HepG2 (cell line): ENCODE measurements around the gene PCNX1. TPM values are rescaled to one million over a fixed set of nuclear protein-coding genes. Genes with fewer than 3 reads are reported as not detected.
A peak's percentile ranks its signal among the peaks of the same experiment; 100 is the strongest.

Experiments
- ARHGAP35 ChIP-seq: sonication (generic); formaldehyde crosslinking; IDR thresholded peaks from 2 replicates; pipeline ENCODE4 v1.9.0; 2022; ENCODE audit warnings: mild to moderate bottlenecking, inconsistent platforms, moderate library complexity, missing genetic modification reagents, borderline replicate concordance
- ARNT2 ChIP-seq: sonication (generic); formaldehyde crosslinking; IDR thresholded peaks from 2 replicates; pipeline ENCODE4 v1.8.0; 2022; ENCODE audit warnings: mild to moderate bottlenecking, low read depth, missing genetic modification reagents, moderate library complexity
- GABPB1 ChIP-seq: IDR thresholded peaks from 2 replicates; pipeline ENCODE4 v1.6.1; 2016; ENCODE audit warnings: mild to moderate bottlenecking, missing genetic modification reagents, moderate library complexity, missing compliant biosample characterization
- HNF4A ChIP-seq: sonication (generic); formaldehyde crosslinking; IDR thresholded peaks from 2 replicates; pipeline ENCODE4 v1.4.0; 2020; ENCODE audit warnings: missing genetic modification reagents
- NCOA1 ChIP-seq: sonication (generic); formaldehyde crosslinking; IDR thresholded peaks from 2 replicates; pipeline ENCODE4 v1.9.0; 2021; ENCODE audit warnings: missing genetic modification reagents
- NONO ChIP-seq, 2 experiments: fragments of 450-650 bp in 1 of 2; sonication (generic) in 1 of 2; formaldehyde crosslinking in 1 of 2; IDR thresholded peaks in 1 of 2; conservative IDR thresholded peaks in 1 of 2; 2 replicates each; pipeline versions ENCODE4 v1.6.1 to v1.8.0; 2017 to 2022; ENCODE audit warnings: mild to moderate bottlenecking in 1 of 2, missing genetic modification reagents in 1 of 2, moderate library complexity in 1 of 2
- RBM39 ChIP-seq: fragments of 200-400 bp; formaldehyde crosslinking; IDR thresholded peaks from one replicate; pipeline ENCODE4 v1.6.1; 2018; ENCODE audit warnings: antibody characterized with exemption, mild to moderate bottlenecking, low read depth, low read length; ENCODE audit not compliant: poor library complexity, severe bottlenecking
- RXRA ChIP-seq: sonication (generic); formaldehyde crosslinking; IDR thresholded peaks from 2 replicates; pipeline ENCODE4 v1.5.1; 2020; ENCODE audit warnings: missing genetic modification reagents
- ZFP36L1 ChIP-seq: sonication (generic); formaldehyde crosslinking; IDR thresholded peaks from 2 replicates; pipeline ENCODE4 v1.8.0; 2022; ENCODE audit warnings: mild to moderate bottlenecking, missing genetic modification reagents, moderate library complexity
- ZNF207 ChIP-seq: fragments of 450-650 bp; IDR thresholded peaks from 2 replicates; pipeline ENCODE4 v1.6.1; 2016; ENCODE audit warnings: antibody characterized with exemption, borderline replicate concordance
- ZNF296 ChIP-seq: sonication (generic); formaldehyde crosslinking; conservative IDR thresholded peaks from 2 replicates; pipeline ENCODE4 v1.5.0; 2020; ENCODE audit warnings: mild to moderate bottlenecking, missing genetic modification reagents
- ZNF687 ChIP-seq: sonication (generic); formaldehyde crosslinking; IDR thresholded peaks from 2 replicates; pipeline ENCODE4 v1.5.1; 2020; ENCODE audit warnings: mild to moderate bottlenecking, missing genetic modification reagents, moderate library complexity
- ZNF816 ChIP-seq: sonication (generic); formaldehyde crosslinking; IDR thresholded peaks from 2 replicates; pipeline ENCODE4 v1.8.0; 2022; ENCODE audit warnings: missing genetic modification reagents, mild to moderate bottlenecking, borderline replicate concordance
- ZSCAN12 ChIP-seq: sonication (generic); formaldehyde crosslinking; IDR thresholded peaks from 2 replicates; pipeline ENCODE4 v1.9.0; 2021; ENCODE audit warnings: mild to moderate bottlenecking, missing genetic modification reagents
- ZXDC ChIP-seq: sonication (generic); formaldehyde crosslinking; IDR thresholded peaks from 2 replicates; pipeline ENCODE4 v1.5.0; 2020; ENCODE audit warnings: mild to moderate bottlenecking, missing genetic modification reagents
- polyA plus RNA-seq, 8 experiments: library from polyadenylated mRNA; depleted of rRNA in 3 of 8; stranded (reverse) in 7 of 8; unstranded in 1 of 8; fragments of >200 nt; fragmentation: Illumina TruSeq in 4 of 8; extraction: Trizol in 4 of 8; gene quantifications; 2 replicates each; pipeline versions ENCODE4 v1.2.1 to v1.2.3, GENCODE V29; 2011 to 2016; ENCODE audit warnings: low read depth in 4 of 8, missing spikeins in 1 of 8, mixed read lengths in 1 of 8; ENCODE audit not compliant: insufficient read depth in 1 of 8
- total RNA-seq, 5 experiments: library from RNA; depleted of rRNA; stranded (reverse); fragments of >200 nt; fragmentation: Illumina TruSeq; extraction: Trizol; gene quantifications; 2 replicates each; pipeline ENCODE4 v1.2.3, GENCODE V29; 2016; ENCODE audit warnings: low read depth in 1 of 5
- TF ChIP-seq, protein P1 (sequence below): fragments of 450-650 bp; IDR thresholded peaks from 2 replicates; pipeline ENCODE4 v1.6.1; 2016
- TF ChIP-seq, protein P2 (sequence below): sonication (generic); formaldehyde crosslinking; conservative IDR thresholded peaks from 2 replicates; pipeline ENCODE4 v1.4.0; 2020; ENCODE audit warnings: missing genetic modification reagents

Gene PCNX1
- total and polyA plus RNA-seq, 2 of the 13 experiments (the other 11 are each of a cell fraction or from before 2014, with no cell fraction given), result 24.9 to 30.3 TPM

DNA sequence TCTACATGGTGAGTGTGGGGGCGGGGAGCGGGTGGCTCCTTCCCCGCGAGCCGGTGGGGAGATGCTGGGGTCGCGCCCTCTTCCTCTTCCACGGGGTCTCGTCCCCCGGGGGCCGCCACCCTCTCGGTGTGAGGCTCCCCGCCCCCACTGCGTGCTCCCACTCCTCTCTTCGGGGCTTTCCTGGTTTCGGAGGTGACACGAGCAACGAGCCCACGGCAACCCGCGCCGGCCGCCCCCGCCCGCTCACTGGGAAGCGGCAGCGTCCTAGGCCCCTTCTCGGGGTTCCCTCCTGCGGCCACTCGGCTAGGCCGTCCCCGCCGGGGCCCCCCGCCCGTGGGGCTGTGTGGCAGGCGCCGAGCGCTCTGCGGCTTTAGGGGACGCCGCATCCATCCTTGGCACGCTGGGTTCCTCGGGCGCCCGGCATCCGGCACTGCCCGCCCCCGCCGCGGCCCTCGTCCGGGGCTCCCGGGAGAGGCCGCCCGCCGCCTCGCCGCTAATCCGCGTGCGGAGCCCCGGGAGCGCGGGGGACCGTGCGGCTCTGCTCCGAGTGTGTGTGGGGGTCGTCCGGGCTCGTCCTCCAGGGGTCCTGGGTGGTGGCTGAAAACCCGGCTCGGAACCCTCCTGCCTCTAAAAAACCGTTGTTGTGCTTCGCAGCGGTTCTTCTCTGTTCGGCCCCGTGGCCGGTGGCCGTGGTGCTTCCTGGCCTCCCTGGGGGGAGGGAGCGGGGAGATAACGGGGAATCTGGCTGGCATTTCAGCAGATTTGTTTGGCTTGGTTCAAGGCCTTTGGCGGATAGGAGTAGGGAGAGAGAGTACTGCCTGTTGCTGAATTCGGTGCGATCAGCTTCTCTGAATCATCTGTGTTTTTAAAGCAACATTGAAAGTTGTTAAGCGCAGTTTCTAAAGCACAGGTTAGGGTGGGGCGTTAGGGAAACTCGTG lies 1.0 kb downstream of the PCNX1 start (continued):
- TF ChIP-seq ZXDC (CRISPR knock-in tag) (0 out of 2 replicates have a peak, but pooled peaks have one; percentile 10), ZNF687 (CRISPR knock-in tag) (peak; percentile 78), RXRA (CRISPR knock-in tag) (0 out of 2 replicates have a peak, but pooled peaks have one; percentile 19), ZNF296 (CRISPR knock-in tag) (no peak), NONO (IDR thresholded peaks at IDR 0.05) (no peak), NONO (CRISPR knock-in tag; conservative IDR thresholded peaks at IDR 0.05) (peak; percentile 46; the same call in 1 of the 2 replicates), ZSCAN12 (CRISPR knock-in tag) (no peak), ZNF816 (CRISPR knock-in tag) (peak; percentile 63; the same call in 1 of the 2 replicates), RBM39 (peak; percentile 52), HNF4A (no peak), GABPB1 (CRISPR knock-in tag) (no peak; the same call in 1 of the 2 replicates), ZFP36L1 (CRISPR knock-in tag) (no peak), ARNT2 (CRISPR knock-in tag) (0 out of 2 replicates have a peak, but pooled peaks have one; percentile 29), ZNF207 (no peak), NCOA1 (CRISPR knock-in tag) (no peak), ARHGAP35 (CRISPR knock-in tag) (0 out of 2 replicates have a peak, but pooled peaks have one; percentile 44)
- TF ChIP-seq, protein P1, sequence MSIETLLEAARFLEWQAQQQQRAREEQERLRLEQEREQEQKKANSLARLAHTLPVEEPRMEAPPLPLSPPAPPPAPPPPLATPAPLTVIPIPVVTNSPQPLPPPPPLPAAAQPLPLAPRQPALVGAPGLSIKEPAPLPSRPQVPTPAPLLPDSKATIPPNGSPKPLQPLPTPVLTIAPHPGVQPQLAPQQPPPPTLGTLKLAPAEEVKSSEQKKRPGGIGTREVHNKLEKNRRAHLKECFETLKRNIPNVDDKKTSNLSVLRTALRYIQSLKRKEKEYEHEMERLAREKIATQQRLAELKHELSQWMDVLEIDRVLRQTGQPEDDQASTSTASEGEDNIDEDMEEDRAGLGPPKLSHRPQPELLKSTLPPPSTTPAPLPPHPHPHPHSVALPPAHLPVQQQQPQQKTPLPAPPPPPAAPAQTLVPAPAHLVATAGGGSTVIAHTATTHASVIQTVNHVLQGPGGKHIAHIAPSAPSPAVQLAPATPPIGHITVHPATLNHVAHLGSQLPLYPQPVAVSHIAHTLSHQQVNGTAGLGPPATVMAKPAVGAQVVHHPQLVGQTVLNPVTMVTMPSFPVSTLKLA, result no peak
- TF ChIP-seq, protein P2, sequence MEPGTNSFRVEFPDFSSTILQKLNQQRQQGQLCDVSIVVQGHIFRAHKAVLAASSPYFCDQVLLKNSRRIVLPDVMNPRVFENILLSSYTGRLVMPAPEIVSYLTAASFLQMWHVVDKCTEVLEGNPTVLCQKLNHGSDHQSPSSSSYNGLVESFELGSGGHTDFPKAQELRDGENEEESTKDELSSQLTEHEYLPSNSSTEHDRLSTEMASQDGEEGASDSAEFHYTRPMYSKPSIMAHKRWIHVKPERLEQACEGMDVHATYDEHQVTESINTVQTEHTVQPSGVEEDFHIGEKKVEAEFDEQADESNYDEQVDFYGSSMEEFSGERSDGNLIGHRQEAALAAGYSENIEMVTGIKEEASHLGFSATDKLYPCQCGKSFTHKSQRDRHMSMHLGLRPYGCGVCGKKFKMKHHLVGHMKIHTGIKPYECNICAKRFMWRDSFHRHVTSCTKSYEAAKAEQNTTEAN (CRISPR knock-in tag), result 0 out of 2 replicates have a peak, but pooled peaks have one; percentile 34
